Stimulated activated CD8-positive, alpha-beta memory T cell treated with anti-CD3 and anti-CD28 coated beads, Interleukin-4, amount 100 ng/mL, for 48 hours (primary cell): ENCODE results near the gene EZR.

ENCODE experiments used
- DNase-seq: peaks from one replicate; pipeline ENCODE4 v3.0.0-alpha.2; 2020

Gene EZR

DNA sequence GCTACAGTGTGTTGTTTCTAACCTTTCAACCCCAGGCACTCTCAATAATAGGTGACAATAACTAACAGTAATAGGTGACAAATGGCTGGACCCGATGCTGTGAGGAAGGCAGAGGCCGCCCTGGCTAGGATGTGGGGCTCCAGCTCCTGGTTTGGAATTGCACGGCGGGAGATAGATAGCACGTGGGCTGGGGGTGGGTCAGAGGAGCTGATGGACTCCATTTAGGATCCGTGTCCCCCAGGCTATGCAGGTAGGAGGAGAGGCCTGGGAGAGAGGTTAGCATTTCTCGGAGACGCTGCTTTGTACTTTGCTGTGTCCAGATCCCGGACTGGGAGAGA is 61.4 kb downstream of the EZR start:
- DNase-seq = no peak

DNA sequence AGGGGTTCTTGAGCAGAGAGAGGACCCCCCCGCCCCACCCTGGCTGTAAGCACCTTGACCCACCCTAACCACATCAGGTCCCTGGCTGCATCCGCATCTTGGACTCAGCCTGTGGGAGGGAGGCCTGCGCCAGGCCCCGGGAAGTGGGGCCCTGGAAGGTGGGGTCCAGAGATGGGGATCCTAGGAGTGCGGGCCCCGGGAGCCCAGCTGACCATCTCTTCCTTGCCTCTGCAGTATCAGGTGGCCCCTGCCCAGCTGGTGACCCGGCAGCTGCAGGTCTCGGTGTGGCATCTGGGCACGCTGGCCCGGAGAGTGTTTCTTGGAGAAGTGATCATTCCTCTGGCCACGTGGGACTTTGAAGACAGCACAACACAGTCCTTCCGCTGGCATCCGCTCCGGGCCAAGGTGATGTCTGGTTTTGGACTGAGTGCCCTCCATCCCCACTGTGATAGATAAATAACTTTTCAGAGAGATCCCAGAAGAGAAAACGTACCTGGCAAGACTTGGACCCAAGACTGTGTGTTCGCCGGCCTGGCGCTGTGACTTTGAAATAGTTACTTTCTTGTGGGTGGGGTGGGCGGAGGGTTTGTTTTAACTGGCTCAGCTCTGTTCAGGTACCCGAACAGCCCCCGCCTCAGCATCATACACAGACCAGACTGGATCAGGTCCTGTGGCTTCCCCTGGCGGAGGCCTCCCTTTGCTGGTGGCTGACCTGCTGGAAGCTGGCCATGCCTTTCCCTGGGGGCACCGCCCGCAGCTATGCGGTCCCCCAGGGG is 62.0 kb downstream of the EZR start:
- no peak for DNase-seq

DNA sequence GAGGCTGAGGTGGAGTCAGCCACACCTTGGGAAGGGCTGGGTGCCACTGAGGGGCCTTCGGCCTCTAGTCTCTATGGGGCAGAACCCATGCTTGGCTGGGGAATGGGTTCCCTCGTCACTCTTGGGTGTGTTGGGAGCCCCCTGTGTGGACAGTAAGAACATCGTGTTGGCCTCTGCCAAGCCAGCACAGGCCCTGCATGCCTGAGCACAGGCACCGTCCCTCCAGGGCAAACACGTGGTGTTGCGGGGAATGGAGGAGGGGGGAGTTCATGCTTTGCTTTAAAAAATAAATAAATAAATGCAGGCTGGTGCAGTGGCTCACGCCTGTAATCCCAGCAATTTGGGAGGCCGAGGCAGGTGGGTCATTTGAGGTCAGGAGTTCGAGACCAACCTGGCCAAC is 63.0 kb downstream of the EZR start:
- DNase-seq = no peak

DNA sequence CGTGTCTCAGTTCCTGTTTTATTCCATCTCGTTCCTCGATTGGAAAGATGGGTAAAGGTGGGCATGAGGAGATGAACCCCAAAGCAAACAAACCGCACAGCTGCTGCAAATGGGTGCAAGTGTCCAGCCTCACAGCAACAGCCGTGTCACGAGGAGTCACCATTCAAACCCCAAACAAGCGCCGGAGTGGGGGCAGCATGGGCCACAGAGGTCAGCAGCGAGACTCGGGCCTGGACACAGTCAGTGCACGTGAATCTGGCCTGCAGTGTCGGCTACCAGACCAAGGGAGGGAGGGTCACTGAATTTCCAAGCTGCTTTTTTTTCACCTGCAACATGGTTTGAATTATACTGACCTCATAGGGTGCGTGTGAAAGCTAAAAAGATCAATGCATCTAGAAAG is 63.5 kb downstream of the EZR start:
- DNase-seq = no peak

DNA sequence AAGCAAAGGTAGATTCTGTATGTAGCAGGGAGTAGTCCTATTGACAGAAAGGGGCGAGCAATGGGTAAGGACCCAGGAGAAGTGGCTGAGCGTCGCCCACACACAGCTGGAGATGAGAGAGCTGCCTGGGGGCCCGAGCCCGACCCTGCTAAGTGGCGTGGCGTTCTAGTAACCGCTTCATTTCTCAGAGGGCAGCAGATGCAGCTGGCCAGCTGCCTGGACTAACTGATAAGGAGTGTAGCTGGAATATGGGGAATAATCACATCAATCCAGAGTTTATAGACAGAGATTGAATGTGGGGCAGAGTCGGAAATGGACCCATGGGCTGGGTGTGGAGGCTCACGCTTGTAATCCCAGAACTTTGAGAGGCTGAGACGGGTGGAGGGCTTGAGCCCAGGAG is 64.4 kb downstream of the EZR start:
- DNase-seq = no peak

DNA sequence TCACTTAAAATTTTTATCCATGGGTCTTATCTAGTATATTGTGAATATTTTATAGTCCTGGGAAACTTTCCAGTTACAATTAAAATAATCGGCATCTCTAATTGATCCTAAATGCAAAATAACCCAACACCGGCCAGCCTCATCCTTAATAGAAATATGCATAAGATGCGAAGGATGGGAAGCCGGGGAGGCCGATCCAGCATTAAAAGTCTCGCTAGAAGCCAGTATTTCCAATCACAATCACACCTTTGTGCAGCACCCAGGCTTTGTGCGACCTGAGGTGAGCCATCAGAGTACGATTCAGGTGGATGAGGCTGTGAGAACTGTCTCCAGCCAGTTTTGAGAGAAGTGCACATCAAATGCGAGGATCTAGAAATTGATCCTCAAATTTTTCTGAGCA is 65.4 kb downstream of the EZR start:
- no peak for DNase-seq

DNA sequence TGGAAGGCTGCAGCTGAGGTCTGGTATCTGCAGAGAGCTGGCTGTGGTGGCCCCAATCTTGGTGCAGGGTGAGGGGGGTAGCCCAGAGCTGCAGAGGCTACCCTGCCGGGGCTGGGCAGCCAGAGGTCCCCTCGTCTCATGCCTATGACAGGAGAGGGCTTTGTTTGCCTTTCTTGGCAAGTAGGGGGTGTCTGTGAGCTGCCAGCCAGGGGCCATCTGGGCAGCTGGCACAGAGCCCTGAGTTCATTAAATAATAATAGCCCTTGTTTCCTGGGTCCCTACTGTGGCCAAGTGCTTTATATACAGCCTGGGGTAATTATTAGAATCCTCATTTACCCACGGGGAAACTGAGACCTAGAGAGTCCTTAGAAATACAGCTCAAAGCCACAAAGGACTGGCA is 66.6 kb downstream of the EZR start:
- no peak for DNase-seq

DNA sequence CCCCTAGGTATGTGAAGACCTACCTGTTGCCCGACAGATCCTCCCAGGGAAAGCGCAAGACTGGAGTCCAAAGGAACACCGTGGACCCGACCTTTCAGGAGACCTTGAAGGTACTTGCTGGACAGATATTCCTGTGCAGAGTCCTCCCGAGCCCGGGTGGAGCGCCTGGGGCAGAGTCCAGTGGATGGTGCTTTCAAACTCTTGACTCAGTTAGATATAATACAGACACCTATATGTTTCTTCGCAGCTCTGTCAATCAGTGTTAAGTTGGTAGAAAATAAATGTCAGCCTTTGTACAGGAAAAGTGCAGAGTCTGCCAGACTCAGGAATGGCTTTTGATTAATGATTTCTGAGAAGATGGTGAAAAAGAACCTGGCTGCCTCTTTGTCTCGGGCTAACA is 67.2 kb downstream of the EZR start:
- no peak for DNase-seq

DNA sequence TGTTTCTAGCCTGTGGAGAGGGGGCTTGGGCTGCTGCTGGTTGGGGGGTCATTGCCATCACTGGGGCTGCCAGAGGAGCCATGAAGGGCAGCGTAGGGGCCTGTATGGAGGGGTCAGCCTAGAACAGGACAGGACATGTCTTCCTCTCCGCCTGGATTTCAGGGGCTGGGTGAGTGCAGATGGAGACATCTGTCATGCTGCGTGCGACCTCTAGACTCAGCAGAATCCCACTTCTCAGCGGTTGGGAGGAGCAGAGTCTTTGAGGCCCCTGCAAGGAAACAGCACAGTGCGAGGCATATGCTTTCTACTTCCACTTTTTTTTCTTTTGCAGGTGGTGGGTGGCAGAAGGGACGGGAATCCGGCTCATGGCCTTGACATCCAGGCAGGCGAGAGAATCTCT is 67.9 kb downstream of the EZR start:
- no peak for DNase-seq

DNA sequence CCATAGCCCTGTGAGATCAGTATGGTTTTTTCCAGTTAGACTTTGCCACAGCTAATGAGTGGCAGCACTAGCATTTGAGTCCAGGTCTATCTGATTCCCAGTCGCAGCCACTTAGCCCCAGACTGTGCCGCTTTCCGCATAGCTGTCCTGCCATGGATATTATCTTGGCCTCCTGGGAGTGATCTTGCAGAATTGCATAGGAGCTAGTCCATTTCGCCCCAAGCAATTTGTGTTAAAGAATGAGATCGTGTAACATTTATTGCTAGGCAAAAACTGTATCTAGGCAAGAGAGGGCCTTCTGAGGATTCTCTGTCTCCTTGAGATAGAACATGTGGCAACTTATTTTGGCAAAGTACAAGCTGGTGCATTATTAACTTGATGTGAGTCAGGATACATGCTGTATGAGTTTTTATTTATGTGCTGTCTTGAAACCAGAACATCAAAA is 74.2 kb downstream of the EZR start:
- DNase-seq = no peak

DNA sequence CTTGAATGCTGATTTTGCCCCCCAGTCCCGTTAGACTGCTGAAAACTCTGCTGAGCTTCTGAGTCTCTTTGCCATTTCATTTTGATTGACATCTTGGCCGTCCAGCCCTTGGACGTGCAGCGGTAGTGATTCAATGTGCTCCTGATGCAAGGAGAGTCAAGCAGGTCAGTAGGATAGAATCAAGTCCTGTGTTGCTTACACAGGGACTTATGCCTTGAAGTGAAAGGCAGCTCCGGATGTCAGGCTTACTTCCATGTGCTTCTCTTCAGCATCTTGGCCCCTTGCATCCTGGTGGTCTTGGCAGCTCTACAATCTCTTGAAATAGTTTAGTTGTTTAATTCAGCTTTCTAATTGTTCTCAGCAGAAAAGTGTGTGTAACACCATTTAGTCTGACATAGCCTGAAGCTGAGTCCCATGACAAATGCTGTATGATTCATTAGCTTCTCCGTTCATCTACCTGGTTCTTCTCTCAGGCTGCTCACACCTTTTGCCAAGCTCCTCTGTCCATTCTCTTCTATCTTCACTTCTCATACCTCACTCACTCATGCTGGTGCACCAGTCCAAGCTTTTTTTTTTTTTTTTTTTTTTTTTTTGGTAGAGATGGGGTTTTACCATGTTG is 76.0 kb downstream of the EZR start:
- no peak for DNase-seq

DNA sequence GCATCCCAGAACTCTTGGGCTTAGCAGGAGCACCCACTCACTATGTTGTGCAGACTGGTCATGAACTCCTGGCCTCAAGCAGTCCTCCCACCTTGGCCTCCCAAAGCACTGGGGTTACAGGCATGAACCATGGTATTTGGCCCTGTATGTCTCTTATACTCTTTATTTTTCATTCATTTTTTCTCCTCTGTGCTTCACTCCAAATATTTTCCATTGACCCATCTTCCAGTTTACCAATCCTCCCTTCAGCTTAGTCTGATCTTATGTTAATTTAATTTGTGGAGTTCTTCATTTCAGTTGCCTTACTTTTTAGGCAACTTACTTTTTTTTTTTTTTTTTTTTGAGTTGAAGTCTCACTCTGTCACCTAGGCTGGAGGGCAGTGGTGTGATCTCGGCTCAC is 79.5 kb downstream of the EZR start:
- DNase-seq = no peak

DNA sequence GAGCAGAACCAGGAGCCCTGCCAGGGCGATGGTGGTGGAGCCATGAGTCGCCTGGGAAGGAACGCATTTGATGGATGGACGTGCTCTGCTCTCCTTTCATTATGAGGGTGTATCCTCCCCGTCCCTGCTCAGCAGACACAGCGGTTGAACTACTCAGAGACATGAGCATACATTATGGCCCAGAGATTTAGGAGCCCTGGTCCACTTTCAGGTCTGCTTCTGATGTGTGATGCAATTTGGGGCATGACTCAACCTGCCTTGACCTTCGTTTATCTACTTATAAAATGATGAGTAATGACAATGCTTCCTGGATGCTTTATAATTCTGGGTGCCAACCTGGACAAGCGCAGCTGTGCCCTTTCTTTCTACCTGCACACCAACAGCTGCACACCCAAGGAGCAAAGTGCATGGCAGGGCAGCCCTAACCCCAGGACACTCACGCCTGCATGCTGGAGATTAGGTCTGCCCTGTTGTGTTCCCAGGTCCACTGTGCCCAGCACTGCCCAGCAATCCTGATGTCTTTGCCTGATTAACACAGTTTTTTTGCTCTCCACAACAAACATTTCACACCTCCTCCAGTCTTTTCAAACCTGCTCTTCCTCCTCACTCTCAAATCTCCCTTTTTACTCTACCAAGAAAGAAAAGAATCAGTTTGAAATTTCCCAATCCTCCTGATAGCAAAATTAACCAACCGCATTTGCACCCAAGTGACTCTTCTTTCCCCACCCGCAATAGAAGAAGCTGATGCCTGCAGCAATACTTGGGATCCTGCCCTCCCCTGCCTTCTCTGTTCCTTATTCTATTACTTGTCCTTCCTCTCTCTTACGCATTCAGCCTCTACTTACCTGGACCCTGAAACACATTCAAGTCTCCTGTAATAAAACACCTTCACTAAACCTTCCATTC is 81.2 kb downstream of the EZR start:
- DNase-seq = no peak

DNA sequence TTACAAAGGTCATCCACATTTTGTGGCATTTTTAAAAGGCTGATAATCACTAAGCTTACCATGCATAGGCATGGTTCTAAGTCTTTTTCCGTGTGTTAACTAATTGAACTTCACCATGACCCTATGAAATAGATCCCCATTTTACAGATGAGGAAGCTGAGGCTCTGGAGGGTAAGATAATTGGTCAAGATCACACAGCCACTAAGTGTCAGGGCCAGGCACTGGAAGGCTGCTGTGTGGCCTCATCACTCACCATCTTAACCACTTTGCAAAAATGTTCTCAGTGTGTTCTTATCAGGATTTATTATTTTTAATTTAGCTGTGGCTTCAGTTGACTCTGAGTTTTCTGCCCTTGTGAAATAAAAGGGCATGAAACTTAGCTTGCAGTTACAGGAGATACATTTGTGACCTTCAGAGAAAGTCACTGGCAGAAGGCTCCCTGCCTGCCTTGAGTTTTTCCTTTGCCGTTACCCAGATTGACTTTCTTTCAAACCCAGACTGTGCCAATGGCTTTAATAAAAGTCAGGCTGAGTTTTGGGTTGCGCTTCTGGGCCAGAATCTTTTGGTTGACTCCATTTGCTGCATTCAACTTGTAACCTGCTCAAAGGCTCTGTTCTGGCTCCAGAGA is 82.0 kb downstream of the EZR start:
- no peak for DNase-seq

DNA sequence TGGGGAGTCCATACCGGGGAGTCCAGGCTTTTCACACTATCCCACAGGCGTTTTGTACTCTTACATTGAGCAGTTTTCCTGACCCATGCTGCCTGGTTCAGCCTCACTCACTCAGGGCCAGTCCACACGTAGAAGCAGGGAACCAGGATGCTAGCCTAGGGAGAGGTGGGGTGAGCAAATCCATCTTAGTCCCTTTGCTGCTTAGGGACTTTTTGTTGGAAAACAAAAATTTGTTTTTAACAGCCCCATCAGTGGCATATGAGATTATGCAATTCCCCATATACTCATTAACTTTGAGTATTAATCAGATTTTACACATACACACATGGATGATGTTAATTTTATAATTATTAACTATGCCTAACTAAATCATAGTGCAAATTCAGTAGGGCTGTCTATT is 84.2 kb downstream of the EZR start:
- DNase-seq = no peak

DNA sequence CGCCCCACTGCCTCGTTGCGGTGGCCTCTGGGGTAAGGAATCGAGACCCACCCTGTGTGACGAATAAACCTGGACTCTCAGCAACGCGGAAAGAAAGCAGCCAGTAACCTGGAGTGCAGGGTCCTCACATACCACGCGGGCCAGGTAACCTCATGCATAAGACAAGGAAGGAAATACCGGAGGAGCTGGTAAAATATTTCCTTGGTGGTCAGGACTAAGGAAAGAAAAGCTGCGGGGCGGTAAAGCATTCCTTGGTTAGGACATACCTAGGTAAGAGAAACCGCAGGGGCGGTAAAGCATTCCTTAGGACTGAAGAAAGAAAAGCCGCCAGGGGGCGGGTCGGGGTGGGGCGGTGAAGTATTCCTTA is 88.6 kb downstream of the EZR start:
- no peak for DNase-seq

DNA sequence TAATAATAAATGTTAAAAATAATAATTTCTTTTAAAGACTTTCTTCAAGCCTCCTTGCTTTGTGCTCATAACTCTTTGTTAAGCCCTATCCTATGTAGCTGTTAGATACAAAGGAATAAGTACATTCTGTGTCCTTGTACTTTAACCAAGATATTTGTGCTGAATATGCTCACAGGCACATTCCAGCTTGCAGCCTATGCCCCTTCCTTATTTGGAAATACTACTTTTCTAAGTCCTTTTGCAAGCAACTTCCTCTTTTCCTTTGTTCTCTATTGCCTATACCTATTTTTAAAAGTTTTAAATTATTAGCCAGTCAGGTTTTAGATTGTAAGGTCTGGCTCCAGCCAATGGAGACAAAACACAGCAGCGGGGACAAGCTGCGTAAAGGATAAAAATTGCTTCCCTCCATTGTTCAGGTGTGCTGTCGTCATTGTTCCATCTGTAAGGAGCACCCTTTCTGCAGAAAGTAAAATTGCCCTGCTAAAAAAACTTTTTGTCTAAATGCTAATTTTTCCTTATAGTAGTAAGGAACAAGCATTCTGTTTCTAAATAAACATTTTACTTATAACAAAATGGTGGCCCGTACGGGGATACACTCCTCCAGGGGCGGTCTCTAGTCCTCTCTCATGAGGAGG is 89.1 kb downstream of the EZR start:
- no peak for DNase-seq

DNA sequence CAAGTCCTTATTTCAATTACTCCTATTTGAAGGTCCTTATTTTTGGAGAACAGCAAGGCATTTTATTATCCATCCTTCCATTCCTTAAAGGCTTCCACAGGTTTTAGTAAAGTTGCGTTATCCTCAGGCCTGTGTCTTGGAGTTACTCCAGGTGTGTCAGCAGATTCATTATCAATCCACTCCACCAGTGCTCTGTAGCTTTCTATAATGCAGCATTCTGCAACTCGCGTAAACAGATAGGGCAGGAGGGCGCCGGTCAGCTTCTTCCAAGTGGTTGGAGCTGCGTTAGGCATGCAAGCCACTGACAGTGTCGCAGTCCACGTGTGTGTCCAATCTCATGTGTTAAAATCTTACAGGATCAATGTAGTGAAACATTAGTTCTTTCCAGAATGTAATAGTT is 93.5 kb downstream of the EZR start:
- DNase-seq = no peak

DNA sequence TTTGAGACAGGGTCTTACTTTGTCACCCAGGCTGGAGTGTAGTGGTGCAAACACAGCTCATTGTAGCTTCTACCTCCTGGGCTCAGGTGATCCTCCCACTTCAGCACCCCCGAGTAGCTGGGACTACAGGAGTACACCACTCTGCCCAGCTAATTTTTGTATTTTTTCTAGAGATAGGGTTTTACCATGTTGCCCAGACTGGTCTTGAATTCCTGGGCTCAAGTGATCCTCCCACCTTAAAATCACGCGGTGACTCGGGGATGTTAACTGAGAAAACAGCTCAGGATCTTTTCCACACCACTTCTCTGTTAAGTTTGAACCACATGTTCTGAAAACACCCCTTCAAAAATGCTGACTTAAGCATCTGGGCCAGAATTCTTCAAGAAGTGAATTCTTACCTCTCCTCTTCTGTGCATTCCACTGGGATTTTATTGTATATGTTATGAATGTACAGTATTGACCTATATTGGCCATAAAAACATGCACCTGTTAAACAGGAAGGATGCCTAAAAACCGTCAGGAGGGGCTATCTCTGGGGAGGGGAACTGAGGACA is 96.9 kb downstream of the EZR start:
- no peak for DNase-seq

DNA sequence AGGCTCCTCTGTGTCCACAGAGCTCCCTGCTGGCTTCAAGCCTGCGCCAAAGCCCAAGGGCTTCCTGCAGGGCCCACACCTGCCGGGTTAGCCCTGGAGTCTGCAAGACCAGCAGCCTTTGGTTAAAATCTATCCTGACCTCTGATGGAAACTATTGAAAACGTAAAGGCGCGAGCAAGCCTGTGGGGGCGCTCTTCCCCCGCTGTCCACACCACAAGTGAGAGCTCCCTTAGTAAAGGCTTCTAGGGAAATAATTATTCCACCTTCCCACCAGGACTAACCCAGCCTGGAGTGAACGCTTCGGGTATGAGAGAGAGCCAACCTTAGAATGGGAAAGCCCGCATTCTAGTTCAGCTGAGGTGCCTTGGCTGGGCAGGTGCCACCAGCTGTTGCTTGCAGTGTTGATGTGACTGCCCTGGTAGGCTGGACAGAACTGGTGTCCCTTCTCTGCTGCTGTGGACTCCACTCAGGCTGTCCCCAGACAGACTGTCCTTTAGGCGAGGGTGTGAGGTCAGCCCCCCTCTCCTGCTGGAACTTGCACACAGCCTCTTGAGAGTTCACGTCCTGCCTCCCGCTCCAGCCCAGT is 100.6 kb downstream of the EZR start:
- no peak for DNase-seq

DNA sequence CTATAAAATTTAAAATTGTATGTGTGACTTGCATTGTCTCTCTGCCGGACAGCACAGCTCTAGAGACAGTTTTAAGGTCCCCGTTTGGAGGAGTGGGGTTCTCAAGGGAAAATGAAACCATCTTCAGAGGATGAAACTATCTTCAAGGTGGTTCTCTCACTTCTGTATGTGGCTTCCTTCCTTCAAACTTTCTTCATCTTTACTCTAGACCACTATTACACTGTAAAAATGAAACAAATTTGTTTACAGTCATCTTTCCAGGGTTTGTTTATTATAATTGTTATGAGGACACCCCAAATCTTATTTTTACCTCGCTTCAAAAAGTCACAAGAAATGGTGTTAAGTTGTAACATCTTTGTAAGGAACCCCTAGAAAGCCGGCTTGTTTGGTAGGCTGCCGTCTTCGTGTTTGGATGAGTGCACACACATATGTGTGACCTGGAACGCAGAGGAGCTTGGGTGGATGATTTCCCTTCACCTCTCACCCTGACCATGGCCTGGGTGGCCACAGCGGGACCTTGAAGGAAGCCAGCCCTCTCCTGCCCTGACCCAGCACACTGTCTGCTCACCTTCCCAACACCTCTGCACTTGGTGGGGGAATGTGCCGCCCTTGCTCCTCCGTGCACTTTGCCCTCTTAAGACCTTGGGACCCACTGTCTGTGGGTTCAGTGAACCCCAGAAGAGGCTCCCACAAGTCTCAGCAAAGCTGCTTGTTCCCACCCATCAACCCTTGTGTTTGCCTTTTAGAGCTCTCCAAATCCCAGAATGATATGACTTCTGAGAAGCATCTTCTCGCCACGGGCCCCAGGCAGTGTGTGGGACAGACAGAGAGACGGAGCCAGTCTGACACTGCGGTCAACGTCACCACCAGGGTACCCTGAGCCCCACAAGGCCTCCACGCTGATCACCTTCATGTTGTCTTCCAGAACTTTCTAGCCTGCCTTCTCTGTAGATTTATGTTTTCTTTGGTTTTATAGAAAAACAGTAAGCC is 101.5 kb downstream of the EZR start:
- DNase-seq = no peak
